B cell (primary cell): ENCODE measurements around the gene RNF146. TPM values are rescaled to one million over a fixed set of nuclear protein-coding genes. Genes with fewer than 3 reads are reported as not detected.
A peak's percentile ranks its signal among the peaks of the same experiment; 100 is the strongest.

Source experiments
- ATAC-seq: fragments of 200-7000 bp; cut with Tn5 transposase; one replicate; pipeline ENCODE4 v1.10.0; 2021; ENCODE audit warnings: low read depth, mild to moderate bottlenecking, moderate number of reproducible peaks, moderate library complexity
- CTCF ChIA-PET: fragments of 350-600 bp; sonication (Branson Sonifier 250); formaldehyde crosslinking; loops from one replicate; lab custom pipeline; 2021; ENCODE audit warnings: antibody characterized with exemption, inconsistent platforms; lab: Charles Lee
- POLR2A ChIA-PET: fragments of 350-600 bp; sonication (Branson Sonifier 250); formaldehyde crosslinking; loops from one replicate; lab custom pipeline; 2021; ENCODE audit warnings: antibody characterized with exemption; lab: Charles Lee
- DNase-seq: peaks from one replicate; pipeline ENCODE4 v3.0.0; 2013
- H2AFZ ChIP-seq: 2 replicates; pipeline ENCODE4 v1.6.1; 2012; ENCODE audit warnings: mild to moderate bottlenecking, low read depth, low read length; ENCODE audit not compliant: insufficient read depth, poor library complexity, severe bottlenecking
- H3K27ac ChIP-seq, 2 donors: 1 replicate in 1 of 2; 2 replicates in 1 of 2; pipeline ENCODE4 v1.5.1; 2012 to 2013; ENCODE audit warnings: low read length in 2 of 2, mild to moderate bottlenecking in 2 of 2, moderate library complexity in 1 of 2
- H3K27me3 ChIP-seq, 4 experiments: fragments of 200-600 bp in 1 of 4; sonication (generic) in 1 of 4; replicated peaks in 1 of 4; 1 replicate in 2 of 4; 2 replicates in 2 of 4; pipeline versions ENCODE4 v1.6.1 to v1.7.0; 2013 to 2016; ENCODE audit warnings: low read length in 3 of 4, mild to moderate bottlenecking in 2 of 4, mixed read lengths in 1 of 4, moderate library complexity in 1 of 4; ENCODE audit not compliant: insufficient read depth in 4 of 4, control insufficient read depth in 3 of 4; ENCODE audit errors: control extremely low read depth in 1 of 4
- H3K36me3 ChIP-seq, 2 experiments: replicated peaks in 1 of 2; 1 replicate in 1 of 2; 2 replicates in 1 of 2; pipeline versions ENCODE4 v1.6.1 to v1.7.1; 2013; ENCODE audit warnings: low read length in 1 of 2; ENCODE audit not compliant: insufficient read depth in 2 of 2, control insufficient read depth in 1 of 2; ENCODE audit errors: control extremely low read depth in 1 of 2, extremely low read depth in 1 of 2
- H3K4me1 ChIP-seq, 2 donors: fragments of 200-600 bp in 1 of 2; sonication (generic) in 1 of 2; 1 replicate in 1 of 2; 2 replicates in 1 of 2; pipeline versions ENCODE4 v1.5.1 to v1.6.1; 2013 to 2017; ENCODE audit warnings: low read length in 2 of 2; ENCODE audit not compliant: control insufficient read depth in 2 of 2, insufficient read depth in 2 of 2
- H3K4me2 ChIP-seq: replicated peaks from 2 replicates; pipeline ENCODE3; 2012; ENCODE audit warnings: mild to moderate bottlenecking, low read depth, low read length; ENCODE audit not compliant: poor library complexity, severe bottlenecking
- H3K4me3 ChIP-seq, 5 experiments: fragments of 200-600 bp in 1 of 5; sonication (generic) in 1 of 5; 1 replicate in 3 of 5; 2 replicates in 2 of 5; pipeline versions ENCODE4 v1.5.1 to v1.7.0; 2011 to 2016; ENCODE audit warnings: low read length in 4 of 5, mild to moderate bottlenecking in 4 of 5, low read depth in 2 of 5, control low read depth in 1 of 5, moderate library complexity in 1 of 5; ENCODE audit not compliant: insufficient read depth in 1 of 5; ENCODE audit errors: control extremely low read depth in 1 of 5, extremely low read depth in 1 of 5
- H3K79me2 ChIP-seq: fragments of 200-600 bp; sonication (generic); one replicate; pipeline ENCODE4 v1.6.0; 2016; ENCODE audit warnings: low read length; ENCODE audit not compliant: control insufficient read depth, insufficient read depth
- H3K9ac ChIP-seq: fragments of 200-600 bp; sonication (generic); 2 replicates; pipeline ENCODE4 v1.6.1; 2017; ENCODE audit warnings: mild to moderate bottlenecking, low read length, moderate library complexity
- H3K9me3 ChIP-seq, 3 donors: one replicate each; pipeline versions ENCODE4 v1.6.1 to v1.7.1; 2013; ENCODE audit warnings: low read length in 2 of 3; ENCODE audit not compliant: control insufficient read depth in 2 of 3, insufficient read depth in 1 of 3; ENCODE audit errors: control extremely low read depth in 1 of 3
- H4K20me1 ChIP-seq: 2 replicates; pipeline ENCODE4 v1.6.0; 2012; ENCODE audit warnings: mild to moderate bottlenecking, low read length; ENCODE audit not compliant: insufficient read depth, control insufficient read depth, poor library complexity, severe bottlenecking
- H3K27ac Mint-ChIP-seq: one replicate; pipeline ENCODE4 v1.8.0; 2021; ENCODE audit warnings: mixed read lengths
- H3K27me3 Mint-ChIP-seq: one replicate; pipeline ENCODE4 v1.8.0; 2021; ENCODE audit warnings: mixed read lengths
- H3K4me1 Mint-ChIP-seq: one replicate; pipeline ENCODE4 v1.8.0; 2021; ENCODE audit warnings: mixed read lengths
- H3K4me3 Mint-ChIP-seq: one replicate; pipeline ENCODE4 v1.8.0; 2021; ENCODE audit warnings: mixed read lengths
- H3K9me3 Mint-ChIP-seq: one replicate; pipeline ENCODE4 v1.8.0; 2022; ENCODE audit warnings: mixed read lengths; ENCODE audit not compliant: insufficient read depth
- CTCF ChIP-seq: fragments of 200-600 bp; IDR thresholded peaks from one replicate; pipeline ENCODE4 v1.8.0; 2022; ENCODE audit warnings: antibody characterized with exemption, mild to moderate bottlenecking
- EZH2 ChIP-seq: IDR thresholded peaks from 2 replicates; pipeline ENCODE4 v1.6.1; 2012; ENCODE audit warnings: borderline replicate concordance, low read depth, mild to moderate bottlenecking, moderate library complexity, low read length; ENCODE audit not compliant: insufficient read depth, poor library complexity, severe bottlenecking
- WGBS: methylation state at CpG from one replicate; pipeline ENCODE4 v1.1.5; 2013; ENCODE audit warnings: missing lambda C conversion rate; ENCODE audit not compliant: insufficient coverage; 5-methylcytosine and 5-hydroxymethylcytosine counted together
- intact Hi-C: fragments of 100-400 bp; cut with micrococcal nuclease; formaldehyde crosslinking; loops from one replicate; pipeline ENCODE4 v1.10.0; 2022
- polyA plus RNA-seq: library from polyadenylated mRNA; depleted of rRNA; stranded (reverse); fragments of >200 nt; gene quantifications from 2 replicates; pipeline ENCODE4 v1.2.3, GENCODE V29; 2012
- total RNA-seq, 2 donors: library from RNA; stranded (reverse); fragments of 120-200 nt in 1 of 2; gene quantifications; 1 replicate in 1 of 2; 2 replicates in 1 of 2; pipeline versions ENCODE4 v1.2.3 to v1.2.4, GENCODE V29; 2013 to 2022

Gene RNF146
- total and polyA plus RNA-seq, 2 donors (not counting 1 experiment from before 2014, with no cell fraction given), result 24.9 to 58.0 TPM

GRCh38 chr6:127288705-127289104 is 22.0 kb downstream of the RNF146 start:
- Histone ChIP-seq H3K4me1 (peaks cover 0 to 18% of the 10 kb centered on the region in 2 donors), H3K79me2 (peaks cover 5% of the 10 kb centered on the region), H3K27me3 (no peaks in the 10 kb centered on the region), H3K9ac (no peak overlapping the region), H2AFZ (no peak overlapping the region), H3K27ac (peak overlapping the region in 1 of 2 donors; percentile 47), H4K20me1 (no peaks in the 10 kb centered on the region), H3K36me3 (peaks cover 9 to 35% of the 10 kb centered on the region in 2 experiments), H3K4me3 (no peak overlapping the region), H3K4me2 (no peak overlapping the region), H3K9me3 (no peaks in the 10 kb centered on the region)
- peaks cover 27% of the 10 kb centered on the region for H3K4me1 Mint-ChIP-seq
- POLR2A ChIA-PET, result no interaction called here
- H3K4me3 Mint-ChIP-seq, result no peak overlapping the region
- H3K27me3 Mint-ChIP-seq, result no peaks in the 10 kb centered on the region
- DNase-seq (no peak), ATAC-seq (no peak)
- intact Hi-C loops, result no loop called here
- CTCF ChIA-PET, result interaction anchor here (0.5 kb wide), 1 partner anchor 41 kb away, joined by 4 read pairs; no protein-coding TSS in a partner anchor
- H3K27ac Mint-ChIP-seq, result no peak overlapping the region
- no peaks in the 10 kb centered on the region for H3K9me3 Mint-ChIP-seq
- no peak for TF ChIP-seq CTCF
- TF ChIP-seq EZH2, result no peak

GRCh38 chr6:127289934-127290333 is 23.3 kb downstream of the RNF146 start:
- H3K27me3 ChIP-seq, result no peaks in the 10 kb centered on the region
- H3K4me3 Mint-ChIP-seq, result no peak overlapping the region
- ChIA-PET CTCF (interaction anchor here (0.7 to 1.0 kb wide), 2 partner anchors 131 to 132 kb away, joined by 4 read pairs; no protein-coding TSS in a partner anchor), POLR2A (interaction anchor here (1.2 kb wide), 1 partner anchor 23 kb away, joined by 9 read pairs; the partner anchor contains the start of gene RNF146)
- no peaks in the 10 kb centered on the region for H3K9me3 ChIP-seq
- H4K20me1 ChIP-seq, result no peaks in the 10 kb centered on the region
- no peak overlapping the region for H3K9ac ChIP-seq
- H3K4me1 Mint-ChIP-seq, result peaks cover 27% of the 10 kb centered on the region
- H3K79me2 ChIP-seq, result peaks cover 5% of the 10 kb centered on the region
- no peaks in the 10 kb centered on the region for H3K27me3 Mint-ChIP-seq
- peaks cover 0 to 18% of the 10 kb centered on the region in 2 donors for H3K4me1 ChIP-seq
- TF ChIP-seq EZH2, result no peak
- TF ChIP-seq CTCF, result no peak
- WGBS, result 100% methylated on average over 3 of the region's 5 CpGs
- H3K36me3 ChIP-seq, result peaks cover 7 to 29% of the 10 kb centered on the region in 2 experiments
- H3K4me3 ChIP-seq, result no peak overlapping the region
- peak overlapping the region in 1 of 2 donors; percentile 47 for H3K27ac ChIP-seq
- H2AFZ ChIP-seq, result no peak overlapping the region
- DNase-seq, result no peak
- no peak for ATAC-seq
- peak overlapping the region; percentile 50 for H3K27ac Mint-ChIP-seq
- no peaks in the 10 kb centered on the region for H3K9me3 Mint-ChIP-seq
- H3K4me2 ChIP-seq, result no peak overlapping the region
- intact Hi-C loops, result no loop called here
